Esophagus squamous epithelium (tissue), 5 donors: ENCODE measurements around the gene CTDSPL2. TPM values are rescaled to one million over a fixed set of nuclear protein-coding genes. Genes with fewer than 3 reads are reported as not detected.
A peak's percentile ranks its signal among the peaks of the same experiment; 100 is the strongest.

ENCODE experiments used
- DNase-seq: peaks from one replicate; lab custom pipeline; 2025; lab: John Stamatoyannopoulos, UW
- H3K27ac ChIP-seq, 4 donors: fragments of 200-600 bp; sonication (generic); one replicate each; pipeline ENCODE4 v1.5.1; 2016 to 2019; ENCODE audit warnings: mild to moderate bottlenecking in 1 of 4
- H3K27me3 ChIP-seq, 4 donors: fragments of 200-600 bp; sonication (generic); 1 replicate in 3 of 4; 2 replicates in 1 of 4; pipeline versions ENCODE4 v1.5.1 to v1.6.0; 2017 to 2021; ENCODE audit warnings: antibody characterized with exemption in 1 of 4
- H3K36me3 ChIP-seq, 3 donors: fragments of 200-600 bp; sonication (generic); one replicate each; pipeline ENCODE4 v1.5.1; 2016 to 2019
- H3K4me1 ChIP-seq, 3 donors: fragments of 200-600 bp; sonication (generic); one replicate each; pipeline ENCODE4 v1.5.1; 2017 to 2019
- H3K4me3 ChIP-seq, 4 donors: fragments of 200-600 bp; sonication (generic); 1 replicate in 3 of 4; 2 replicates in 1 of 4; pipeline ENCODE4 v1.5.1; 2016 to 2019; ENCODE audit warnings: mild to moderate bottlenecking in 2 of 4, moderate library complexity in 1 of 4
- H3K9me3 ChIP-seq, 3 donors: fragments of 200-600 bp; sonication (generic); one replicate each; pipeline ENCODE4 v1.5.1; 2016 to 2019
- CTCF ChIP-seq, 6 experiments: fragments of 450-650 bp in 4 of 6; fragments of 200-600 bp in 2 of 6; sonication (generic) in 2 of 6; IDR thresholded peaks; one replicate each; pipeline ENCODE4 v1.5.1; 2016 to 2019; ENCODE audit warnings: antibody characterized with exemption in 6 of 6, mild to moderate bottlenecking in 4 of 6, moderate library complexity in 4 of 6
- POLR2A ChIP-seq, 4 donors: fragments of 450-650 bp; IDR thresholded peaks; one replicate each; pipeline ENCODE4 v1.6.1; 2017; ENCODE audit warnings: antibody characterized with exemption in 4 of 4, mild to moderate bottlenecking in 4 of 4, moderate library complexity in 3 of 4
- WGBS, 2 donors: methylation state at CpG; one replicate each; pipeline ENCODE4 v1.1.5; 2018; 5-methylcytosine and 5-hydroxymethylcytosine counted together
- intact Hi-C: fragments of 100-400 bp; cut with DNase I; formaldehyde crosslinking; loops from one replicate; pipeline ENCODE4 v1.15.0; 2022
- total RNA-seq, 4 donors: library from RNA; depleted of rRNA; stranded (reverse); fragments of >200 nt; gene quantifications; one replicate each; pipeline ENCODE4 v1.1.0, GENCODE V29; 2016
- donor health status: DM: yes; HTN: yes; CAD: no.

CTDSPL2 gene
- total RNA-seq, 4 donors from 2014 or later: 23.4 to 43.9 (median 27.0) TPM

- DNase-seq: no peak
- 38 to 72% methylated on average over 1 of the region's 1 CpG for WGBS, 2 donors
- TF ChIP-seq POLR2A (IDR thresholded peaks at IDR 0.05) (no peak), CTCF (IDR thresholded peaks at IDR 0.05) (no peak)
- H3K4me1 ChIP-seq: no peaks in the 10 kb centered on the region
- no peaks in the 10 kb centered on the region for H3K27me3 ChIP-seq
- no peak overlapping the region for H3K4me3 ChIP-seq
- peaks cover 0 to 34% (median 0%) of the 10 kb centered on the region in 3 donors for H3K36me3 ChIP-seq
- no peak overlapping the region for H3K27ac ChIP-seq
- intact Hi-C loops: no loop called here
- H3K9me3 ChIP-seq: no peaks in the 10 kb centered on the region
Observed at GRCh38 chr15:44394562-44394961, 32.9 kb upstream of the CTDSPL2 start.

GRCh38 chr15:44397869-44398268 lies 29.6 kb upstream of the CTDSPL2 start:
- no peak for TF ChIP-seq POLR2A (IDR thresholded peaks at IDR 0.05)
- no peak for TF ChIP-seq CTCF (IDR thresholded peaks at IDR 0.05)
- WGBS, 2 donors: 80 to 92% methylated on average over 1 of the region's 1 CpG
- DNase-seq: no peak
- intact Hi-C loops: no loop called here
- no peak overlapping the region for H3K27ac ChIP-seq
- no peak overlapping the region for H3K4me3 ChIP-seq
- no peaks in the 10 kb centered on the region for H3K4me1 ChIP-seq
- H3K36me3 ChIP-seq: peaks cover 0 to 26% (median 0%) of the 10 kb centered on the region in 3 donors
- H3K27me3 ChIP-seq: no peaks in the 10 kb centered on the region
- no peaks in the 10 kb centered on the region for H3K9me3 ChIP-seq

GRCh38 chr15:44414001-44414400 lies 13.4 kb upstream of the CTDSPL2 start:
- intact Hi-C loops: no loop called here
- peaks cover 0 to 14% (median 0%) of the 10 kb centered on the region in 3 donors for H3K36me3 ChIP-seq
- WGBS, 2 donors: 92 to 98% methylated on average over 3 of the region's 3 CpGs
- no peak for TF ChIP-seq CTCF (IDR thresholded peaks at IDR 0.05)
- no peak for TF ChIP-seq POLR2A (IDR thresholded peaks at IDR 0.05)
- no peak overlapping the region for H3K4me3 ChIP-seq
- H3K27ac ChIP-seq: no peak overlapping the region
- no peaks in the 10 kb centered on the region for H3K27me3 ChIP-seq
- no peak for DNase-seq
- H3K4me1 ChIP-seq: no peaks in the 10 kb centered on the region
- H3K9me3 ChIP-seq: no peaks in the 10 kb centered on the region

GRCh38 chr15:44427756-44428724 lies 611 bp downstream of the CTDSPL2 start:
- intact Hi-C loops: no loop called here
- peak overlapping the region; percentile 91 to 97 (median 94) for H3K27ac ChIP-seq
- H3K27me3 ChIP-seq: no peaks in the 10 kb centered on the region
- H3K9me3 ChIP-seq: no peaks in the 10 kb centered on the region
- H3K4me1 ChIP-seq: peaks cover 0 to 43% (median 19%) of the 10 kb centered on the region in 3 donors
- H3K4me3 ChIP-seq: peak overlapping the region; percentile 62 to 98 (median 84)
- DNase-seq: no peak
- peaks cover 0 to 16% (median 0%) of the 10 kb centered on the region in 3 donors for H3K36me3 ChIP-seq
- 0 to 1% methylated on average over 18 to 27 of the region's 27 CpGs for WGBS, 2 donors
- TF ChIP-seq POLR2A (IDR thresholded peaks at IDR 0.05): no peak
- TF ChIP-seq CTCF (IDR thresholded peaks at IDR 0.05): peak in 1 of 6 experiments; percentile 42
